Neural crest cell (in vitro differentiated cells): Measurements from ENCODE around the gene HAUS5. TPM values are rescaled to one million over a fixed set of nuclear protein-coding genes. Genes with fewer than 3 reads are reported as not detected.
A peak's percentile ranks its signal among the peaks of the same experiment; 100 is the strongest.

Source experiments
- DNase-seq: peaks from one replicate; pipeline ENCODE4 v3.0.0; 2021; ENCODE audit warnings: low read depth, mixed read lengths, low spot score
- H3K27ac Mint-ChIP-seq: one replicate; pipeline ENCODE4 v1.8.0; 2021; ENCODE audit warnings: mild to moderate bottlenecking, mixed read lengths; ENCODE audit not compliant: unreplicated experiment
- H3K27me3 Mint-ChIP-seq: 2 replicates; pipeline ENCODE4 v1.8.0; 2021; ENCODE audit warnings: low read depth, mild to moderate bottlenecking, mixed read lengths
- H3K36me3 Mint-ChIP-seq: 2 replicates; pipeline ENCODE4 v1.8.0; 2021; ENCODE audit warnings: low read depth, mild to moderate bottlenecking, mixed read lengths
- H3K4me1 Mint-ChIP-seq: 2 replicates; pipeline ENCODE4 v1.8.0; 2021; ENCODE audit warnings: mixed read lengths
- H3K4me3 Mint-ChIP-seq: one replicate; pipeline ENCODE4 v1.8.0; 2021; ENCODE audit warnings: mild to moderate bottlenecking, mixed read lengths
- H3K9me3 Mint-ChIP-seq: 2 replicates; pipeline ENCODE4 v1.8.0; 2021; ENCODE audit warnings: mixed read lengths
- CTCF ChIP-seq: fragments of 200-600 bp; sonication (generic); conservative IDR thresholded peaks from 2 replicates; pipeline ENCODE4 v1.5.0; 2021; ENCODE audit warnings: antibody characterized with exemption, mild to moderate bottlenecking
- total RNA-seq: library from RNA; stranded (reverse); gene quantifications from 2 replicates; pipeline ENCODE4 v1.2.1, GENCODE V29; 2021

Gene HAUS5
- total RNA-seq, 1 donor from 2014 or later, result 55.9 TPM

- DNase-seq, result no peak
- peaks cover 52% of the 10 kb centered on the region for H3K27me3 Mint-ChIP-seq
- peaks cover 5% of the 10 kb centered on the region for H3K4me1 Mint-ChIP-seq
- TF ChIP-seq CTCF, result no peak
- no peaks in the 10 kb centered on the region for H3K36me3 Mint-ChIP-seq
- no peak overlapping the region for H3K27ac Mint-ChIP-seq
- no peak overlapping the region for H3K4me3 Mint-ChIP-seq
- H3K9me3 Mint-ChIP-seq, result no peaks in the 10 kb centered on the region
Observed at GRCh38 chr19:35671818-35672217, 59.3 kb downstream of the HAUS5 start.

GRCh38 chr19:35673121-35673804, 60.7 kb downstream of the HAUS5 start:
- Mint-ChIP-seq H3K27ac (no peak overlapping the region), H3K27me3 (peaks cover 56% of the 10 kb centered on the region)
- DNase-seq, result peak; percentile 25

More at GRCh38 chr19:35673121-35673804, 60.7 kb downstream of the HAUS5 start:
- Mint-ChIP-seq H3K4me3 (peak overlapping the region; percentile 33), H3K4me1 (peaks cover 5% of the 10 kb centered on the region), H3K36me3 (no peaks in the 10 kb centered on the region), H3K9me3 (no peaks in the 10 kb centered on the region)
- TF ChIP-seq CTCF, result no peak

Other genes starting within 250 kb of the HAUS5 start
- gene GPR42, start 241.7 kb upstream of the HAUS5 start, total RNA-seq, result not detected in 2 replicates
- gene FFAR2, start 164.5 kb upstream of the HAUS5 start, total RNA-seq, result not detected in 2 replicates
- gene KRTDAP, start 122.3 kb upstream of the HAUS5 start, total RNA-seq, result not detected in 2 replicates
- not detected in 2 replicates for gene DMKN, start 99.1 kb upstream of the HAUS5 start, total RNA-seq
- 0.20 and 0.21 TPM in 2 replicates for gene SBSN, start 84.4 kb upstream of the HAUS5 start, total RNA-seq
- gene GAPDHS, start 79.3 kb upstream of the HAUS5 start, total RNA-seq, result not detected in 2 replicates
- gene TMEM147, start 67.1 kb upstream of the HAUS5 start, total RNA-seq, result 95.1 and 105 TPM in 2 replicates
- not detected in 2 replicates for gene ATP4A, start 49.1 kb upstream of the HAUS5 start, total RNA-seq
- not detected in 2 replicates for gene PMIS2, start 26.6 kb upstream of the HAUS5 start, total RNA-seq
- 88.1 and 96.8 TPM in 2 replicates for gene RBM42, start 16.3 kb downstream of the HAUS5 start, total RNA-seq
- 1.7 and 1.8 TPM in 2 replicates for gene ETV2, start 29.0 kb downstream of the HAUS5 start, total RNA-seq
- gene COX6B1, start 35.6 kb downstream of the HAUS5 start, total RNA-seq, result 329 and 339 TPM in 2 replicates
- gene UPK1A, start 53.8 kb downstream of the HAUS5 start, total RNA-seq, result not detected in 2 replicates
- not detected in 2 replicates for gene ZBTB32, start 91.8 kb downstream of the HAUS5 start, total RNA-seq
- 60.1 and 64.2 TPM in 2 replicates for gene KMT2B, start 105.3 kb downstream of the HAUS5 start, total RNA-seq
- gene IGFLR1, start 129.7 kb downstream of the HAUS5 start, total RNA-seq, result 4.2 and 6.3 TPM in 2 replicates
- 19.4 and 21.6 TPM in 2 replicates for gene U2AF1L4, start 132.7 kb downstream of the HAUS5 start, total RNA-seq
- 67.3 and 69.2 TPM in 2 replicates for gene PSENEN, start 132.9 kb downstream of the HAUS5 start, total RNA-seq
- 7.5 and 12.5 TPM in 2 replicates for gene LIN37, start 135.8 kb downstream of the HAUS5 start, total RNA-seq
- gene HSPB6, start 144.3 kb downstream of the HAUS5 start, total RNA-seq, result 0.37 and 0.64 TPM in 2 replicates
- 63.4 and 64.0 TPM in 2 replicates for gene PROSER3, start 145.4 kb downstream of the HAUS5 start, total RNA-seq
- gene ARHGAP33, start 162.8 kb downstream of the HAUS5 start, total RNA-seq, result 109 and 110 TPM in 2 replicates
- not detected in 2 replicates for gene PRODH2, start 200.1 kb downstream of the HAUS5 start, total RNA-seq
- not detected in 2 replicates for gene NPHS1, start 239.8 kb downstream of the HAUS5 start, total RNA-seq
- 4.5 and 5.2 TPM in 2 replicates for gene KIRREL2, start 244.2 kb downstream of the HAUS5 start, total RNA-seq